NT2/D1 (cell line): ENCODE measurements around the gene AHNAK2.

ENCODE experiments used
- DNase-seq: peaks from one replicate; pipeline ENCODE4 v3.0.0-alpha.2; 2011; ENCODE audit warnings: low read depth, low spot score
- H3K27me3 ChIP-seq: 2 replicates; pipeline ENCODE4 v1.6.0; 2011; ENCODE audit warnings: mild to moderate bottlenecking; ENCODE audit not compliant: insufficient read length, insufficient read depth
- H3K36me3 ChIP-seq: 2 replicates; pipeline ENCODE4 v1.6.1; 2011; ENCODE audit warnings: mild to moderate bottlenecking, low read length, mixed read lengths; ENCODE audit not compliant: insufficient read depth, insufficient read length
- H3K4me1 ChIP-seq: 2 replicates; pipeline ENCODE4 v1.5.1; 2011; ENCODE audit not compliant: insufficient read depth, insufficient read length
- H3K4me3 ChIP-seq: 2 replicates; pipeline ENCODE4 v1.5.1; 2011; ENCODE audit warnings: low read depth; ENCODE audit not compliant: insufficient read length
- H3K9ac ChIP-seq: 2 replicates; pipeline ENCODE4 v1.6.0; 2011; ENCODE audit warnings: low read depth; ENCODE audit not compliant: insufficient read length
- H3K9me3 ChIP-seq: 2 replicates; pipeline ENCODE4 v1.5.1; 2011; ENCODE audit warnings: mild to moderate bottlenecking, low read length; ENCODE audit not compliant: insufficient read depth
- SUZ12 ChIP-seq: IDR thresholded peaks from 2 replicates; pipeline ENCODE4 v1.6.1; 2011; ENCODE audit not compliant: insufficient read length, insufficient read depth; ENCODE audit errors: extremely low read depth
- YY1 ChIP-seq: IDR thresholded peaks from 2 replicates; pipeline ENCODE4 v1.6.1; 2011; ENCODE audit not compliant: insufficient read length, insufficient read depth
- ZNF274 ChIP-seq: IDR thresholded peaks from 2 replicates; pipeline ENCODE4 v1.6.1; 2011; ENCODE audit warnings: mild to moderate bottlenecking, low read depth, low read length

Gene AHNAK2

GRCh38 chr14:104969741-104970230 lies 8.4 kb downstream of the AHNAK2 start:
- Histone ChIP-seq H3K9me3 (no peaks in the 10 kb centered on the region), H3K9ac (peak overlapping the region; percentile 67), H3K27me3 (no peaks in the 10 kb centered on the region), H3K36me3 (no peaks in the 10 kb centered on the region), H3K4me1 (peaks cover 49% of the 10 kb centered on the region), H3K4me3 (no peak overlapping the region)
- no peak for DNase-seq
- TF ChIP-seq ZNF274 = no peak
- TF ChIP-seq YY1 = no peak
- no peak for TF ChIP-seq SUZ12

- Histone ChIP-seq H3K9me3 (no peaks in the 10 kb centered on the region), H3K9ac (peak overlapping the region; percentile 64), H3K27me3 (no peaks in the 10 kb centered on the region), H3K4me1 (peaks cover 44% of the 10 kb centered on the region), H3K4me3 (no peak overlapping the region), H3K36me3 (no peaks in the 10 kb centered on the region)
- TF ChIP-seq ZNF274 = no peak
- no peak for TF ChIP-seq SUZ12
- TF ChIP-seq YY1 = no peak
- DNase-seq = no peak
Observed at GRCh38 chr14:104968541-104969401, 9.4 kb downstream of the AHNAK2 start.

- Histone ChIP-seq H3K4me1 (peaks cover 38% of the 10 kb centered on the region), H3K9ac (peak overlapping the region; percentile 77), H3K36me3 (no peaks in the 10 kb centered on the region), H3K9me3 (no peaks in the 10 kb centered on the region), H3K4me3 (peak overlapping the region; percentile 36), H3K27me3 (no peaks in the 10 kb centered on the region)
- no peak for TF ChIP-seq SUZ12
- TF ChIP-seq YY1 = no peak
- no peak for TF ChIP-seq ZNF274
- no peak for DNase-seq
Observed at GRCh38 chr14:104968153-104968527, 10.0 kb downstream of the AHNAK2 start.

- peak overlapping the region; percentile 77 for H3K9ac ChIP-seq
- no peaks in the 10 kb centered on the region for H3K36me3 ChIP-seq
- peaks cover 33% of the 10 kb centered on the region for H3K4me1 ChIP-seq
- H3K4me3 ChIP-seq = peak overlapping the region; percentile 36
- no peak for TF ChIP-seq SUZ12
- TF ChIP-seq YY1 = no peak
- no peak for TF ChIP-seq ZNF274
- no peaks in the 10 kb centered on the region for H3K9me3 ChIP-seq
- DNase-seq = no peak
- no peaks in the 10 kb centered on the region for H3K27me3 ChIP-seq
Observed at GRCh38 chr14:104967386-104968152, 10.6 kb downstream of the AHNAK2 start.

GRCh38 chr14:104966981-104967385 lies 11.2 kb downstream of the AHNAK2 start:
- no peaks in the 10 kb centered on the region for H3K36me3 ChIP-seq
- DNase-seq = no peak
- TF ChIP-seq SUZ12 (no peak), YY1 (no peak), ZNF274 (no peak)
- peak overlapping the region; percentile 77 for H3K9ac ChIP-seq
- H3K27me3 ChIP-seq = no peaks in the 10 kb centered on the region
- H3K4me1 ChIP-seq = peaks cover 28% of the 10 kb centered on the region
- no peaks in the 10 kb centered on the region for H3K9me3 ChIP-seq
- no peak overlapping the region for H3K4me3 ChIP-seq

- H3K4me3 ChIP-seq = no peak overlapping the region
- no peaks in the 10 kb centered on the region for H3K27me3 ChIP-seq
- no peak for DNase-seq
- TF ChIP-seq ZNF274 (no peak), SUZ12 (no peak), YY1 (no peak)
- H3K9me3 ChIP-seq = no peaks in the 10 kb centered on the region
- H3K9ac ChIP-seq = no peak overlapping the region
- no peaks in the 10 kb centered on the region for H3K36me3 ChIP-seq
- peaks cover 24% of the 10 kb centered on the region for H3K4me1 ChIP-seq
Observed at GRCh38 chr14:104966261-104966865, 11.8 kb downstream of the AHNAK2 start.
